SK-N-DZ (cell line): ENCODE results near the gene PIGX.
"Not testable (repeated sequence)": the region's sequence is repeated elsewhere in the genome, so short reads cannot be mapped to it uniquely, and the experiment has no call there.

Experiments used
- DNase-seq: peaks from one replicate; pipeline ENCODE4 v3.0.0-alpha.2; 2015; ENCODE audit warnings: low spot score

Gene PIGX

GRCh38 chr3:196700801-196701200 lies 11.4 kb upstream of the PIGX start:
- no peak for DNase-seq

GRCh38 chr3:196706327-196706726 lies 5.8 kb upstream of the PIGX start:
- no peak for DNase-seq

GRCh38 chr3:196706731-196707130 lies 5.4 kb upstream of the PIGX start:
- no peak for DNase-seq

GRCh38 chr3:196707566-196707965 lies 4.6 kb upstream of the PIGX start:
- no peak for DNase-seq

GRCh38 chr3:196708467-196708866 lies 3.7 kb upstream of the PIGX start:
- no peak for DNase-seq

GRCh38 chr3:196712514-196713413 lies 587 bp downstream of the PIGX start:
- DNase-seq: peak; percentile 55

GRCh38 chr3:196717162-196717561 lies 5.0 kb downstream of the PIGX start:
- not testable (repeated sequence) for DNase-seq

GRCh38 chr3:196721097-196721496 lies 8.9 kb downstream of the PIGX start:
- DNase-seq: no peak

GRCh38 chr3:196726788-196727675 lies 14.9 kb downstream of the PIGX start:
- no peak for DNase-seq

GRCh38 chr3:196735751-196736150 lies 23.6 kb downstream of the PIGX start:
- DNase-seq: no peak

GRCh38 chr3:196736670-196737374 lies 24.6 kb downstream of the PIGX start:
- DNase-seq: no peak

GRCh38 chr3:196737655-196738054 lies 25.5 kb downstream of the PIGX start:
- no peak for DNase-seq

- peak; percentile 90 for DNase-seq
Observed at GRCh38 chr3:196739671-196740480, 27.7 kb downstream of the PIGX start, which contains the start of gene PAK2. Gene PAK2, plus strand, starts transcription at chr3:196739857. Its CDS starts 42,790 bp downstream, at chr3:196782647.

GRCh38 chr3:196740481-196741248 lies 28.5 kb downstream of the PIGX start:
- DNase-seq: peak; percentile 61

- DNase-seq: no peak
Observed at GRCh38 chr3:196741249-196741889, 29.2 kb downstream of the PIGX start.

- DNase-seq: not testable (repeated sequence)
Observed at GRCh38 chr3:196743569-196743968, 31.4 kb downstream of the PIGX start.

GRCh38 chr3:196749125-196749524 lies 36.9 kb downstream of the PIGX start:
- DNase-seq: no peak

- no peak for DNase-seq
Observed at GRCh38 chr3:196753201-196753600, 41.0 kb downstream of the PIGX start.
